Chondrocyte (in vitro differentiated cells): Measurements from ENCODE around the gene RBP3. TPM values are rescaled to one million over a fixed set of nuclear protein-coding genes. Genes with fewer than 3 reads are reported as not detected.

Experiments
- DNase-seq: peaks from one replicate; pipeline ENCODE4 v3.0.0; 2021; ENCODE audit warnings: mixed read lengths, low spot score
- H3K27ac Mint-ChIP-seq: one replicate; pipeline ENCODE4 v1.8.0; 2021; ENCODE audit warnings: mild to moderate bottlenecking, moderate library complexity, mixed read lengths; ENCODE audit not compliant: unreplicated experiment
- H3K27me3 Mint-ChIP-seq: 2 replicates; pipeline ENCODE4 v1.8.0; 2021; ENCODE audit warnings: low read depth, mixed read lengths
- H3K36me3 Mint-ChIP-seq: 2 replicates; pipeline ENCODE4 v1.8.0; 2021; ENCODE audit warnings: low read depth, mixed read lengths
- H3K4me1 Mint-ChIP-seq: 2 replicates; pipeline ENCODE4 v1.8.0; 2021; ENCODE audit warnings: low read depth, mild to moderate bottlenecking, mixed read lengths
- H3K4me3 Mint-ChIP-seq: one replicate; pipeline ENCODE4 v1.8.0; 2021; ENCODE audit warnings: mild to moderate bottlenecking, moderate library complexity, mixed read lengths; ENCODE audit not compliant: unreplicated experiment
- H3K9me3 Mint-ChIP-seq: 2 replicates; pipeline ENCODE4 v1.8.0; 2021; ENCODE audit warnings: low read depth, mixed read lengths
- total RNA-seq: library from RNA; stranded (reverse); gene quantifications from 3 replicates; pipeline ENCODE4 v1.2.1, GENCODE V29; 2021
- TF ChIP-seq, protein P1 (sequence below): fragments of 200-600 bp; sonication (generic); IDR thresholded peaks from 2 replicates; pipeline ENCODE4 v1.5.0; 2021; ENCODE audit warnings: antibody characterized with exemption, mild to moderate bottlenecking, moderate library complexity

The RBP3 gene
- total RNA-seq, 1 donor from 2014 or later = not detected

DNA sequence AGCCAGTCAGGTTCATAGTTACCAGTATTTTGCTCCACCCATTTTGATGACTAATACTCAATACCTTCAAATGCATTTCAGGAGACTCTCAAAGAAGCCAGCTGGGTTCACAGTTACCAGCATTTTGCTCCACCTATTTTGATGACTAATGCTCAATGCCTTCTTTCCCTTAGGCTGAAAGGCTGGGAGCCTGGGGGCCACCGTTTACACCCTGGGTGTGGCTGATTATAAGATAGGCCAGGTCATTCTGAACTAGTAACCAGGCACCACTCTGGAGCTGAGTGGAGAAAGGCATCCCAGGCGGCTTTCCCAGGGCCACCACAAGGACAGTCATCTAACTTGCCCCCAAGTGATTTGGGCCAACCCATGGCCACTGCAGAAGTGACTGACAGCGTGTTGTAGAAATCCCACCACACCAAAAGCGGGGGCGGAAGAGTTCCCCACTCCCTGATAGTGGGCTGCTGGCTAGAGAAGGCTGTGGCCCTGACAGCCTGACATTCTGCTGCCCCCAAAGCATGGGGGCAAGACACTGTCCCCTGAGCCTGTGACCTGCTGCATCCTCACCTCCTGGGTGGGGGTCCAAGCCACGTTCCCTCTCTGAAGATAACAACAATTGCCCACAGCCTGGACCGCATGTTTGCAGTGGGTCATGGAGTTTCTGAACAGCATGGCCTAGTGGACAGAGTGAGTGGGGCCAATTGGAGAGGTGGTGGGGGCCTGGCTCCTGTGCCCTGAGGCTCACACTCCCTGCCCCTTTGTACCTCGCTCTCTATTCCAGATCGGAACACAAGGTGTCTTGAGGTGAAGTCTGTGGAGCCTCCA is 58.9 kb downstream of the RBP3 start:
- no peak for DNase-seq
- TF ChIP-seq, protein P1, sequence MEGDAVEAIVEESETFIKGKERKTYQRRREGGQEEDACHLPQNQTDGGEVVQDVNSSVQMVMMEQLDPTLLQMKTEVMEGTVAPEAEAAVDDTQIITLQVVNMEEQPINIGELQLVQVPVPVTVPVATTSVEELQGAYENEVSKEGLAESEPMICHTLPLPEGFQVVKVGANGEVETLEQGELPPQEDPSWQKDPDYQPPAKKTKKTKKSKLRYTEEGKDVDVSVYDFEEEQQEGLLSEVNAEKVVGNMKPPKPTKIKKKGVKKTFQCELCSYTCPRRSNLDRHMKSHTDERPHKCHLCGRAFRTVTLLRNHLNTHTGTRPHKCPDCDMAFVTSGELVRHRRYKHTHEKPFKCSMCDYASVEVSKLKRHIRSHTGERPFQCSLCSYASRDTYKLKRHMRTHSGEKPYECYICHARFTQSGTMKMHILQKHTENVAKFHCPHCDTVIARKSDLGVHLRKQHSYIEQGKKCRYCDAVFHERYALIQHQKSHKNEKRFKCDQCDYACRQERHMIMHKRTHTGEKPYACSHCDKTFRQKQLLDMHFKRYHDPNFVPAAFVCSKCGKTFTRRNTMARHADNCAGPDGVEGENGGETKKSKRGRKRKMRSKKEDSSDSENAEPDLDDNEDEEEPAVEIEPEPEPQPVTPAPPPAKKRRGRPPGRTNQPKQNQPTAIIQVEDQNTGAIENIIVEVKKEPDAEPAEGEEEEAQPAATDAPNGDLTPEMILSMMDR = no peak
- Mint-ChIP-seq H3K27ac (peak overlapping the region; percentile 32), H3K27me3 (no peaks in the 10 kb centered on the region), H3K9me3 (no peaks in the 10 kb centered on the region), H3K4me1 (peaks cover 29% of the 10 kb centered on the region), H3K4me3 (no peak overlapping the region), H3K36me3 (no peaks in the 10 kb centered on the region)

Other genes starting within 250 kb of the RBP3 start
- gene GDF10, start 48.2 kb upstream of the RBP3 start, total RNA-seq = 0.31 to 3.2 TPM (median 0.67 TPM) in 3 replicates
- gene GDF2, start 25.9 kb upstream of the RBP3 start, total RNA-seq = not detected in 3 replicates
- gene ZNF488, start 35.9 kb downstream of the RBP3 start, total RNA-seq = 0.10 to 1.1 TPM (median 0.17 TPM) in 3 replicates
- gene ANXA8, start 135.8 kb downstream of the RBP3 start, total RNA-seq = 0.27 to 0.77 TPM in 2 of 3 replicates, not detected in the other
- not detected in 3 replicates for gene FAM25G, start 143.3 kb downstream of the RBP3 start, total RNA-seq
- gene AGAP9, start 175.3 kb downstream of the RBP3 start, total RNA-seq = 4.8 to 9.3 TPM (median 5.4 TPM) in 3 replicates